ENCODE measurements around the gene ZNF385B. TPM values are rescaled to one million over a fixed set of nuclear protein-coding genes. Genes with fewer than 3 reads are reported as not detected.

ZNF385B gene
- total RNA-seq, 4 donors from 2014 or later, result 1.6 to 7.4 (median 3.9) TPM; not detected in 1

GRCh38 chr2:179571252-179571651, 290.2 kb downstream of the ZNF385B start:
- DNase-seq, result no peak
- Histone ChIP-seq H3K27me3 (no peaks in the 10 kb centered on the region), H3K4me1 (peaks cover 0 to 10% (median 0%) of the 10 kb centered on the region in 4 donors), H3K36me3 (no peaks in the 10 kb centered on the region), H3K4me3 (no peak overlapping the region), H3K9me3 (no peaks in the 10 kb centered on the region), H3K27ac (no peak overlapping the region)
- TF ChIP-seq POLR2A (IDR thresholded peaks at IDR 0.05), result no peak
- TF ChIP-seq, protein P1, sequence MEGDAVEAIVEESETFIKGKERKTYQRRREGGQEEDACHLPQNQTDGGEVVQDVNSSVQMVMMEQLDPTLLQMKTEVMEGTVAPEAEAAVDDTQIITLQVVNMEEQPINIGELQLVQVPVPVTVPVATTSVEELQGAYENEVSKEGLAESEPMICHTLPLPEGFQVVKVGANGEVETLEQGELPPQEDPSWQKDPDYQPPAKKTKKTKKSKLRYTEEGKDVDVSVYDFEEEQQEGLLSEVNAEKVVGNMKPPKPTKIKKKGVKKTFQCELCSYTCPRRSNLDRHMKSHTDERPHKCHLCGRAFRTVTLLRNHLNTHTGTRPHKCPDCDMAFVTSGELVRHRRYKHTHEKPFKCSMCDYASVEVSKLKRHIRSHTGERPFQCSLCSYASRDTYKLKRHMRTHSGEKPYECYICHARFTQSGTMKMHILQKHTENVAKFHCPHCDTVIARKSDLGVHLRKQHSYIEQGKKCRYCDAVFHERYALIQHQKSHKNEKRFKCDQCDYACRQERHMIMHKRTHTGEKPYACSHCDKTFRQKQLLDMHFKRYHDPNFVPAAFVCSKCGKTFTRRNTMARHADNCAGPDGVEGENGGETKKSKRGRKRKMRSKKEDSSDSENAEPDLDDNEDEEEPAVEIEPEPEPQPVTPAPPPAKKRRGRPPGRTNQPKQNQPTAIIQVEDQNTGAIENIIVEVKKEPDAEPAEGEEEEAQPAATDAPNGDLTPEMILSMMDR (IDR thresholded peaks at IDR 0.05), result no peak

DNA sequence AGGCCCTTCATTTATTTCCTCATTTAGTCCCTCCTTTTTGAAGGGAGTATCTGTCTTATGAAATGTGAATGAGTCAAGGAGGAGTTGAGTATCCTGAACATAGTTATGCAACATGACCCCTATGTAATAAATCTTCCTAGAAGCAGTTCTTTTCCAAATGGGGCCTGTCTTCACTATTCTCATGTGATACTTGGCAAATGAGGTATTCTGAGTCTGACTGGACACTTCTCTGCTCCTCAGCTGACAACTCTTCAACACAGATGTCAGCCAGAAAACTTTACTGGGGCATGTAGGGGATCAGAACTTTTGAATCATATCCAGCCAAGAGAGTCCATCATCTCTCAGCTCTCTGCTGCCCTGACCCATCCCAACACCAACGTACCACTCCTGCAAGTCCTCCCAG, 291.6 kb downstream of the ZNF385B start:
- Histone ChIP-seq H3K4me3 (no peak overlapping the region), H3K27me3 (no peaks in the 10 kb centered on the region), H3K36me3 (no peaks in the 10 kb centered on the region), H3K9me3 (no peaks in the 10 kb centered on the region), H3K4me1 (peaks cover 0 to 9% (median 0%) of the 10 kb centered on the region in 4 donors), H3K27ac (no peak overlapping the region)
- no peak for DNase-seq
- TF ChIP-seq, protein P1 (IDR thresholded peaks at IDR 0.05), result no peak
- no peak for TF ChIP-seq POLR2A (IDR thresholded peaks at IDR 0.05)

DNA sequence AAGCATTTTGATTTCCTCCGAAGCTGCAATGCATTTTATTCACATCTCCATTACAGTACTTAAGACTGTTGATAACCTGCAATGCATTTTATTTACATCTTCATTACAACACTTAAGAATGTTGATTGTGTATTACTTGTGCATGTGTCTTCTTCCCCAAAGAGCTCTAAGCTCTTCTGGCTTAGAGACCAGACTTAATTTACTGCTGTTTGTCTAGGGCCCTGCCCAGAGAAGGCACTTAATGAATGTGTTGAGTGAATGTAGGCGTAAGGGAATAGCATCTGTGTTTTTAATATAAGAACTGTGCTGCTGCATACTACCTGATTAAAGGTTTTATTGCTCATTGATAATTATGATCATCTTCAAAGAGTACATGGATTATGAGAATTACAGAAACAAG, 295.6 kb downstream of the ZNF385B start:
- Histone ChIP-seq H3K4me3 (no peak overlapping the region), H3K4me1 (no peaks in the 10 kb centered on the region), H3K27ac (no peak overlapping the region), H3K27me3 (no peaks in the 10 kb centered on the region), H3K9me3 (no peaks in the 10 kb centered on the region), H3K36me3 (no peaks in the 10 kb centered on the region)
- DNase-seq, result no peak
- TF ChIP-seq POLR2A (IDR thresholded peaks at IDR 0.05), result no peak
- TF ChIP-seq, protein P1 (IDR thresholded peaks at IDR 0.05), result no peak

- Histone ChIP-seq H3K9me3 (no peaks in the 10 kb centered on the region), H3K36me3 (no peaks in the 10 kb centered on the region), H3K27me3 (no peaks in the 10 kb centered on the region), H3K4me3 (no peak overlapping the region), H3K4me1 (peaks cover 0 to 4% (median 0%) of the 10 kb centered on the region in 4 donors), H3K27ac (no peak overlapping the region)
- DNase-seq, result no peak
- TF ChIP-seq, protein P1 (IDR thresholded peaks at IDR 0.05), result no peak
- no peak for TF ChIP-seq POLR2A (IDR thresholded peaks at IDR 0.05)
Observed at GRCh38 chr2:179562330-179562885, 299.0 kb downstream of the ZNF385B start.

DNA sequence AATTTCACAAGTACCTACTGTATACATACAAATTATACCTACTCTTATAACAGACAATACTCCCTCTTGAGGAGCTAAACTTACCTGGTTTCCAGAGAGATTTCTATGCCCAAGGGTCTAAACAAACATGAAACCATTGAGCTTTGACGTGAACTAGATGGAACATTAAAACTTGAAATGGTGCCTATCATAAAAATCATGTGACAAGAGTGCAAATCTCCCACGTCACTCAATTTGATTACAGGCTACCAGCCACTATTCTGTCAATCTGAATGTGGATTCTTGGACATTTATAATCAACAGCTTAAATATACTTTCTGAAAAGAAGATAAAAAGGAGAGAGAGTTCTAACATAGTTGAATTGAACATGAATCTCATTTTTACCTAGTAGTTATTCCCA, 299.7 kb downstream of the ZNF385B start:
- no peaks in the 10 kb centered on the region for H3K27me3 ChIP-seq
- no peak overlapping the region for H3K27ac ChIP-seq
- no peaks in the 10 kb centered on the region for H3K36me3 ChIP-seq
- DNase-seq, result no peak
- TF ChIP-seq, protein P1 (IDR thresholded peaks at IDR 0.05), result no peak
- no peak for TF ChIP-seq POLR2A (IDR thresholded peaks at IDR 0.05)
- no peak overlapping the region for H3K4me3 ChIP-seq
- peaks cover 0 to 4% (median 0%) of the 10 kb centered on the region in 4 donors for H3K4me1 ChIP-seq
- H3K9me3 ChIP-seq, result no peaks in the 10 kb centered on the region

Measured in Peyer's patch (tissue), 4 donors.